ENCODE data around the gene GABPA.

DNA sequence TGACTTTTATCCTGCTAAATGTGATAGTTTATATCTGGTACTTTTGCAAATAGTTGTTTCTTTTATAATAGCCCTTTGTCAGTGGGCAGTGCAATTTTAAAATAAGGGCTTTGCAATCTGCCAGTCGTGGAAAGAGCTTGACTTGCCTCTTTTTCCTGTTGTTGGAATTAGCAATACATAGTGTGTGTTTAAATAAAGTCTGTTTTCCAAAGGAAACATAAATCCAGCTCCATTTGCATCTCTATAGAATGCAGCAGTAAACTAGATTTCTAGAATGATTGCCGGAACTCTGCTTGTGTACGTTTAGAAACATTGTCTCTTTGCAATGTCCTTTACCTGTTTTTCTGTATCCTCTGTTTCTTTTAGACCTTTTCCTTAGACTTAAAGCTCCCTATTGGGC is 33.1 kb downstream of the GABPA start:
- TF ChIP-seq, protein P1, sequence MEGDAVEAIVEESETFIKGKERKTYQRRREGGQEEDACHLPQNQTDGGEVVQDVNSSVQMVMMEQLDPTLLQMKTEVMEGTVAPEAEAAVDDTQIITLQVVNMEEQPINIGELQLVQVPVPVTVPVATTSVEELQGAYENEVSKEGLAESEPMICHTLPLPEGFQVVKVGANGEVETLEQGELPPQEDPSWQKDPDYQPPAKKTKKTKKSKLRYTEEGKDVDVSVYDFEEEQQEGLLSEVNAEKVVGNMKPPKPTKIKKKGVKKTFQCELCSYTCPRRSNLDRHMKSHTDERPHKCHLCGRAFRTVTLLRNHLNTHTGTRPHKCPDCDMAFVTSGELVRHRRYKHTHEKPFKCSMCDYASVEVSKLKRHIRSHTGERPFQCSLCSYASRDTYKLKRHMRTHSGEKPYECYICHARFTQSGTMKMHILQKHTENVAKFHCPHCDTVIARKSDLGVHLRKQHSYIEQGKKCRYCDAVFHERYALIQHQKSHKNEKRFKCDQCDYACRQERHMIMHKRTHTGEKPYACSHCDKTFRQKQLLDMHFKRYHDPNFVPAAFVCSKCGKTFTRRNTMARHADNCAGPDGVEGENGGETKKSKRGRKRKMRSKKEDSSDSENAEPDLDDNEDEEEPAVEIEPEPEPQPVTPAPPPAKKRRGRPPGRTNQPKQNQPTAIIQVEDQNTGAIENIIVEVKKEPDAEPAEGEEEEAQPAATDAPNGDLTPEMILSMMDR (IDR thresholded peaks at IDR 0.05): no peak
- no peak for TF ChIP-seq SIN3A (IDR thresholded peaks at IDR 0.05; ENCODE audit: borderline replicate concordance, insufficient read depth, low read depth, low read length)
- TF ChIP-seq POLR2AphosphoS5 (IDR thresholded peaks at IDR 0.05; ENCODE audit: low read depth, low read length): no peak
- TF ChIP-seq, protein P2, sequence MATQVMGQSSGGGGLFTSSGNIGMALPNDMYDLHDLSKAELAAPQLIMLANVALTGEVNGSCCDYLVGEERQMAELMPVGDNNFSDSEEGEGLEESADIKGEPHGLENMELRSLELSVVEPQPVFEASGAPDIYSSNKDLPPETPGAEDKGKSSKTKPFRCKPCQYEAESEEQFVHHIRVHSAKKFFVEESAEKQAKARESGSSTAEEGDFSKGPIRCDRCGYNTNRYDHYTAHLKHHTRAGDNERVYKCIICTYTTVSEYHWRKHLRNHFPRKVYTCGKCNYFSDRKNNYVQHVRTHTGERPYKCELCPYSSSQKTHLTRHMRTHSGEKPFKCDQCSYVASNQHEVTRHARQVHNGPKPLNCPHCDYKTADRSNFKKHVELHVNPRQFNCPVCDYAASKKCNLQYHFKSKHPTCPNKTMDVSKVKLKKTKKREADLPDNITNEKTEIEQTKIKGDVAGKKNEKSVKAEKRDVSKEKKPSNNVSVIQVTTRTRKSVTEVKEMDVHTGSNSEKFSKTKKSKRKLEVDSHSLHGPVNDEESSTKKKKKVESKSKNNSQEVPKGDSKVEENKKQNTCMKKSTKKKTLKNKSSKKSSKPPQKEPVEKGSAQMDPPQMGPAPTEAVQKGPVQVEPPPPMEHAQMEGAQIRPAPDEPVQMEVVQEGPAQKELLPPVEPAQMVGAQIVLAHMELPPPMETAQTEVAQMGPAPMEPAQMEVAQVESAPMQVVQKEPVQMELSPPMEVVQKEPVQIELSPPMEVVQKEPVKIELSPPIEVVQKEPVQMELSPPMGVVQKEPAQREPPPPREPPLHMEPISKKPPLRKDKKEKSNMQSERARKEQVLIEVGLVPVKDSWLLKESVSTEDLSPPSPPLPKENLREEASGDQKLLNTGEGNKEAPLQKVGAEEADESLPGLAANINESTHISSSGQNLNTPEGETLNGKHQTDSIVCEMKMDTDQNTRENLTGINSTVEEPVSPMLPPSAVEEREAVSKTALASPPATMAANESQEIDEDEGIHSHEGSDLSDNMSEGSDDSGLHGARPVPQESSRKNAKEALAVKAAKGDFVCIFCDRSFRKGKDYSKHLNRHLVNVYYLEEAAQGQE (IDR thresholded peaks at IDR 0.05; ENCODE audit: insufficient read depth in 1 of 2, low read depth in 2 of 2, low read length in 1 of 2): no peak
- TF ChIP-seq TCF7L2 (IDR thresholded peaks at IDR 0.05; ENCODE audit: low read depth, low read length): no peak
